Endothelial cell of umbilical vein (primary cell): ENCODE measurements around the gene DIP2A. TPM values are rescaled to one million over a fixed set of nuclear protein-coding genes. Genes with fewer than 3 reads are reported as not detected.

Source experiments
- BruUV-seq: library from RNA; stranded (reverse); fragments of 400-500 nt; replicated peaks from 2 replicates; lab custom pipeline; 2021; lab: Mats Ljungman, UMichigan
- CTCF ChIA-PET: fragments of 300-600, 350-600 bp; sonication (Branson Sonifier 250); formaldehyde crosslinking; loops from one replicate; lab custom pipeline; 2021; ENCODE audit warnings: antibody characterized with exemption, inconsistent platforms; lab: Charles Lee
- POLR2A ChIA-PET: fragments of 300-600, 350-600 bp; sonication (Branson Sonifier 250); formaldehyde crosslinking; loops from one replicate; lab custom pipeline; 2021; ENCODE audit warnings: antibody characterized with exemption, inconsistent platforms; lab: Charles Lee
- DNase-seq: peaks from one replicate; pipeline ENCODE4 v3.0.0-alpha.2; 2011; ENCODE audit warnings: low read depth, low spot score
- FAIRE-seq: peaks from 2 replicates; lab custom pipeline; 2011; peaks lifted over from hg19 to GRCh38; lab: Jason Lieb, UNC
- H2AFZ ChIP-seq: 2 replicates; pipeline ENCODE4 v1.6.0; 2012; ENCODE audit warnings: low read depth, low read length, control low read depth, inconsistent platforms
- H3K27ac ChIP-seq: 2 replicates; pipeline ENCODE4 v1.5.1; 2011; ENCODE audit warnings: low read depth, mild to moderate bottlenecking, control low read depth, low read length, moderate library complexity; ENCODE audit not compliant: insufficient read depth
- H3K27me3 ChIP-seq, 2 experiments: 2 replicates each; pipeline versions ENCODE4 v1.6.0 to v1.6.1; 2011; ENCODE audit warnings: low read length in 2 of 2, mixed read lengths in 1 of 2; ENCODE audit not compliant: control insufficient read depth in 2 of 2, insufficient read depth in 2 of 2
- H3K36me3 ChIP-seq, 2 experiments: 2 replicates in 1 of 2; 3 replicates in 1 of 2; pipeline ENCODE4 v1.5.1; 2011; ENCODE audit warnings: low read length in 2 of 2, mild to moderate bottlenecking in 1 of 2, moderate library complexity in 1 of 2; ENCODE audit not compliant: control insufficient read depth in 2 of 2, insufficient read depth in 2 of 2; ENCODE audit errors: extremely low read depth in 1 of 2
- H3K4me1 ChIP-seq: 3 replicates; pipeline ENCODE4 v1.5.1; 2011; ENCODE audit warnings: mild to moderate bottlenecking, low read length; ENCODE audit not compliant: control insufficient read depth, insufficient read depth; ENCODE audit errors: extremely low read depth
- H3K4me2 ChIP-seq: 2 replicates; pipeline ENCODE4 v1.6.1; 2011; ENCODE audit warnings: low read length, control low read depth, mixed read lengths; ENCODE audit not compliant: insufficient read depth
- H3K4me3 ChIP-seq, 3 experiments: fragments of 200-600 bp in 1 of 3; sonication (generic), shearing (Covaris generic) in 1 of 3; replicated peaks in 1 of 3; 2 replicates each; pipeline ENCODE4 v1.5.1; 2011 to 2016; ENCODE audit warnings: control low read depth in 3 of 3, low read length in 3 of 3, mild to moderate bottlenecking in 2 of 3, inconsistent platforms in 1 of 3, low read depth in 1 of 3, moderate library complexity in 1 of 3; ENCODE audit not compliant: insufficient read depth in 1 of 3
- H3K79me2 ChIP-seq: 2 replicates; pipeline ENCODE4 v1.6.0; 2012; ENCODE audit warnings: low read length, inconsistent platforms; ENCODE audit not compliant: control insufficient read depth, insufficient read depth
- H3K9ac ChIP-seq: replicated peaks from 2 replicates; pipeline ENCODE3; 2011; ENCODE audit warnings: low read length, control low read depth; ENCODE audit not compliant: insufficient read depth; ENCODE audit errors: extremely low read depth
- H3K9me1 ChIP-seq: replicated peaks from 3 replicates; pipeline ENCODE4 v1.6.0; 2011; ENCODE audit warnings: mild to moderate bottlenecking, low read length; ENCODE audit not compliant: control insufficient read depth, insufficient read depth; ENCODE audit errors: extremely low read depth
- H3K9me3 ChIP-seq: replicated peaks from 2 replicates; pipeline ENCODE4 v1.5.1; 2012; ENCODE audit warnings: low read length, inconsistent platforms; ENCODE audit not compliant: control insufficient read depth, insufficient read depth
- H4K20me1 ChIP-seq: replicated peaks from 2 replicates; pipeline ENCODE3; 2011; ENCODE audit warnings: mild to moderate bottlenecking, low read length; ENCODE audit not compliant: control insufficient read depth, insufficient read depth; ENCODE audit errors: extremely low read depth
- CTCF ChIP-seq, 2 donors: IDR thresholded peaks; 1 replicate in 1 of 2; 2 replicates in 1 of 2; pipeline ENCODE4 v1.5.1; 2011; ENCODE audit warnings: low read length in 2 of 2, mild to moderate bottlenecking in 2 of 2, moderate library complexity in 2 of 2, control low read depth in 1 of 2, inconsistent platforms in 1 of 2, low read depth in 1 of 2; ENCODE audit not compliant: insufficient read depth in 1 of 2; ENCODE audit errors: extremely low read depth in 1 of 2
- EZH2 ChIP-seq: IDR thresholded peaks from 2 replicates; pipeline ENCODE4 v1.6.1; 2012; ENCODE audit warnings: borderline replicate concordance, low read depth, mild to moderate bottlenecking, moderate library complexity, low read length, inconsistent platforms; ENCODE audit not compliant: severe bottlenecking
- FOS ChIP-seq: IDR thresholded peaks from 2 replicates; pipeline ENCODE4 v1.6.1; 2011; ENCODE audit warnings: mild to moderate bottlenecking, low read length, moderate library complexity, borderline replicate concordance; ENCODE audit not compliant: insufficient read depth
- GATA2 ChIP-seq: IDR thresholded peaks from 2 replicates; pipeline ENCODE4 v1.7.0; 2011; ENCODE audit warnings: low read depth, mild to moderate bottlenecking, moderate library complexity, mixed read lengths, low read length; ENCODE audit not compliant: insufficient read length, insufficient read depth
- JUN ChIP-seq: IDR thresholded peaks from 2 replicates; pipeline ENCODE4 v1.6.1; 2011; ENCODE audit warnings: borderline replicate concordance, low read depth; ENCODE audit not compliant: insufficient read length, insufficient read depth
- MYC ChIP-seq: IDR thresholded peaks from one replicate; pipeline ENCODE4 v1.6.1; 2011; ENCODE audit warnings: mild to moderate bottlenecking, low read depth, low read length
- POLR2A ChIP-seq: IDR thresholded peaks from 2 replicates; pipeline ENCODE4 v1.6.1; 2012; ENCODE audit warnings: low read depth, mild to moderate bottlenecking, control low read depth, low read length
- POLR2AphosphoS5 ChIP-seq: IDR thresholded peaks from 2 replicates; pipeline ENCODE4 v1.6.1; 2012; ENCODE audit warnings: low read depth, mild to moderate bottlenecking, control low read depth, low read length, moderate library complexity; ENCODE audit not compliant: insufficient read depth
- dilution Hi-C: fragments of 300-500 bp; cut with MboI; formaldehyde crosslinking; loops from one replicate; pipeline ENCODE4 v1.15.0; 2019; ENCODE audit warnings: low sequenced_read_pairs; ENCODE audit not compliant: extremely low pct_ligation_motif_present
- intact Hi-C: fragments of 100-400 bp; cut with micrococcal nuclease; formaldehyde crosslinking; loops from one replicate; pipeline ENCODE4 v1.10.0; 2022
- polyA plus RNA-seq, 4 experiments: library from polyadenylated mRNA; depleted of rRNA in 3 of 4; stranded (reverse) in 3 of 4; unstranded in 1 of 4; fragments of >200 nt; gene quantifications; 2 replicates each; pipeline versions ENCODE4 v1.2.1 to v1.2.3, GENCODE V29; 2011 to 2012; ENCODE audit warnings: missing spikeins in 1 of 4
- total RNA-seq: library from RNA; stranded (reverse); gene quantifications from 2 replicates; pipeline ENCODE4 v1.2.3, GENCODE V29; 2021
- TF ChIP-seq, protein P1 (sequence below): IDR thresholded peaks from 2 replicates; pipeline ENCODE4 v1.6.1; 2011; ENCODE audit not compliant: insufficient read depth, insufficient read length

The DIP2A gene
- total and polyA plus RNA-seq, 2 donors (not counting 3 experiments of a cell fraction or from before 2014, with no cell fraction given) = 34.5 to 62.1 TPM

- intact Hi-C loops (no loop called here), dilution Hi-C loops (no loop called here)
- no peak for DNase-seq
- Histone ChIP-seq H3K27ac (no peak overlapping the region), H2AFZ (no peak overlapping the region), H3K4me3 (no peak overlapping the region), H3K27me3 (no peaks in the 10 kb centered on the region), H3K9me3 (no peaks in the 10 kb centered on the region), H3K79me2 (no peaks in the 10 kb centered on the region), H3K9ac (no peak overlapping the region), H4K20me1 (no peaks in the 10 kb centered on the region), H3K36me3 (peaks cover 2 to 42% of the 10 kb centered on the region in 2 experiments), H3K9me1 (no peaks in the 10 kb centered on the region), H3K4me1 (no peaks in the 10 kb centered on the region), H3K4me2 (no peak overlapping the region)
- no peak for TF ChIP-seq GATA2
- TF ChIP-seq, protein P1, sequence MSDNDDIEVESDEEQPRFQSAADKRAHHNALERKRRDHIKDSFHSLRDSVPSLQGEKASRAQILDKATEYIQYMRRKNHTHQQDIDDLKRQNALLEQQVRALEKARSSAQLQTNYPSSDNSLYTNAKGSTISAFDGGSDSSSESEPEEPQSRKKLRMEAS = no peak
- BruUV-seq = no TSS peak
- FAIRE-seq = no peak
- ChIA-PET POLR2A (no interaction called here), CTCF (no interaction called here)
These were observed 80.4 kb downstream of the DIP2A start for GRCh38 chr21:46538851-46539666.

GRCh38 chr21:46540087-46540710, 81.5 kb downstream of the DIP2A start:
- ChIA-PET CTCF (no interaction called here), POLR2A (no interaction called here)
- no peak for TF ChIP-seq POLR2AphosphoS5
- no peak for TF ChIP-seq EZH2
- no peak for TF ChIP-seq FOS
- TF ChIP-seq POLR2A = no peak
- TF ChIP-seq, protein P1 = no peak
- TF ChIP-seq CTCF (IDR thresholded peaks at IDR 0.05; ENCODE audit: extremely low read depth in 1 of 2, insufficient read depth in 1 of 2, low read depth in 1 of 2, low read length in 2 of 2) = no peak
- no peak for TF ChIP-seq GATA2
- TF ChIP-seq MYC = no peak
- no peak for TF ChIP-seq JUN
- no TSS peak for BruUV-seq
- dilution Hi-C loops (no loop called here), intact Hi-C loops (no loop called here)
- no peak for FAIRE-seq
- Histone ChIP-seq H3K9ac (no peak overlapping the region), H3K27ac (no peak overlapping the region), H3K4me2 (no peak overlapping the region), H3K9me1 (no peaks in the 10 kb centered on the region), H3K79me2 (no peaks in the 10 kb centered on the region), H4K20me1 (no peaks in the 10 kb centered on the region), H2AFZ (no peak overlapping the region), H3K4me1 (no peaks in the 10 kb centered on the region), H3K27me3 (no peaks in the 10 kb centered on the region), H3K9me3 (no peaks in the 10 kb centered on the region), H3K36me3 (peaks cover 0 to 43% of the 10 kb centered on the region in 2 experiments), H3K4me3 (no peak overlapping the region)
- no peak for DNase-seq
